GM18909 (cell line): ENCODE measurements around the gene MTARC2.

ENCODE experiments used
- ATAC-seq: cut with Tn5 transposase; IDR thresholded peaks from one replicate; pipeline ENCODE4 v1.9.1; 2021; ENCODE audit warnings: mild to moderate bottlenecking; ENCODE audit not compliant: unreplicated experiment, poor library complexity

MTARC2 gene

DNA sequence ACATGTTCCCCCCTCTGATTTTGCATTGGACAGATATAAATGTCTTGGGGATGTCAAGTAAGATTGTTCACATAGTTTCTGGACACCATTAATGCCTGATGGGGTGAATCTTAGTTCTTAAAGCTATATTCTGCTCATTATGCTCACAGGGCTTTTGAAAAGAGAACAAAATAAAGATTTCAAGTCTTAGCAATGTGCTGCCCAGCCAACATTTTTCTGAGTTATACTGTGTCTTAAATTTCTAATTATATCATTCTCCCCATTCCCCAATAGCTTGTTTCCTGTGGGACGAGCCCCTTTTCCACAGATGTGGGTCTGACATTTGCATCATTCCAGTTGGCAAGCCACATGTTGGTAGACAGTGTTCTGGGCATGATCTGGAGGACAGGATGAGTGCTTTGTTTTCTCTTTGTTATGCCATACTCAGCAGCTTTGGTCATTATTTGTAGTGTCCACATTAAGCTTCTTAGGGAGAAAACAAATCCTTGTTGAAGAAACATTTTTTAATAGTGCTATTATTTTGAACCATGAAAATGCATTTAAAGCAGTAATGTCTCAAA, 71.4 kb downstream of the MTARC2 start:
- ATAC-seq, result no peak

- no peak for ATAC-seq
Measured at GRCh38 chr1:220824031-220824989, 76.2 kb downstream of the MTARC2 start.

DNA sequence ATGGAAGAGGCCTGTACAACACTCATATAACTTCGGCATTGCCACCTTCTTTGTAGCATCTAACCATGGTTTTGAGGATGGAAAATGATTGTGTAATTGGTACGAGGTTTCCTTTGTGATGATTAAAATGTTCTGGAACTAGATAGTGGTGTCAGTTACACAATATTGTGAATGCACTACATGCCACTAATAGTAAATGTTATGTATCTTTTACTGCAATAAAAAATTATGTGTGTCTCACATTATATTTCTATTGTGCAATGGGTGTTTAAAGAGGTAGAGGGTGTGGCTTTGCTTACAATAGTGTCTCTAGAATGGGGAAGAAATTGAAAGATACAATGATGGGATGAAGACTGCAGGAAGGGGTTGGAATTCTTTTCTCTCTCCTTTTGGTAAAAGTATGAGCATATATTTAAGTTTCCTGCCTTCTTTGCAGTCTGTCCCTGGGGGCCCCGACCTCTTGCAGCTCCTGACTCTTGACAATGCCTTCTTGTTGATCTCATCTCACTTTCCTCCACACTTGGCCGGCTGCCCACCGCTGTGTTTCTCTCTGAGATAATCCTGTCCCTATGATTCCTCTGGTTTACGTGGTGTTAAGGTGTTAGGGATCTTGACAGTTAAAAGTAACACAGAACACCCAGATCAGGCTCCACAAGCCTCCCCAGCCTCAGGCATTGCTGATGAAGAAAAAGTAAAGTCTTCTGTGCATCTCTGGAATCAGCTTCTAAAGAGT, 77.9 kb downstream of the MTARC2 start:
- no peak for ATAC-seq

DNA sequence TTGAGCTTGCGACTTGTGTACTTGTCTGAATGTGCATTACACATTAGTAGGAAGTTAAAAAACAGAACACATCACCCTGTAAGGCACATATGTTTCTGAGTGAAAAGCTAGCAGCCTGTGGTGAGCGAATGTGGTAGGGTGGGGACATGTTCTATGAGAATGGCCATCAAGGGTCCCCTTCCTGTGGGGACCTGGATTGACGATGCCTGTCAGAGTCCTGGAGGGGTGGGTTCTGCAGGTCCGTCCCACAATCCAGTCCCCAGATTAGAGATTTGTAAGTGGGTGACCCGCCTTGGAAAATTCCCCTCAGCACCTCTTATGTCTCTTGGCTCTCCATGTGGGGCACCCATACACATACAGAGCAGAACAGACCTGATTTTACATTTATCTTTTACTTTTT, 78.6 kb downstream of the MTARC2 start:
- no peak for ATAC-seq

DNA sequence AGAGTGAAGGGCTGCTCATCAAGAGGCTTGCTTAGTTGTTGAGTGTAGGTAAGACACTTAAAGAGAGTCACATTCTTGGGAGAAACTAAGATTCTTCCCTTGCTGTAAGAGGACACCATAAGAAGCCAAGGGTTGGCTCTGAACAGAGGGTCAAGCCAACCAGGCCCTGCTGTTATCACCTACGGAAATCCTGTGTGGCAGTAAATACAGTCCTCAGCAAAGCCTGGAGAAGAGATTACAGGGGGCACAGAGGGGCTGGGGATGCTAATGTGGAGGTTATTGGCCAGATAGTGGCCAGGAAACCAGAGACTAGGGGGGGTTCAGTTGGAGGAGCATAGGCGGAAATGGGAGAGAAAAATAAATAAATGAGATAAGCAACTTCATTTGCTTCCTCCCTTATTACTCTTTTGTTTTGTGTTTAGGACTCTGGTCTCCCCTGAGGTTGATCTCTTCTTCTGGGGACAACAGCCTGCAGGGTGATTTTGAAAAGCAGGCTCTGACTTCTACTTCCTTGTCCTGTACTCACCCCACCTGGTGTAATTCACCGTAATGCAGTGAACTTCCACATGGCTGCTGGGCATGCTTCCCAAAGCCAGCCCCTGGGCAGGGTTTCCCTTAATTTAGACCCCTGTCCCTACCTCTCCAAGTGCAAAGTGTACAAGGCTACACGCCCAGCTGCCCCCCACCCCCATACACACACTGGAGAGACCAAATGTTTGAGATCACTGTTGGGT, 79.5 kb downstream of the MTARC2 start:
- ATAC-seq, result no peak

GRCh38 chr1:220828179-220828490, 80.0 kb downstream of the MTARC2 start:
- no peak for ATAC-seq

- ATAC-seq, result no peak
Measured at GRCh38 chr1:220828950-220829586, 80.9 kb downstream of the MTARC2 start.

- no peak for ATAC-seq
Measured at GRCh38 chr1:220833436-220833835, 85.3 kb downstream of the MTARC2 start.
